Measurements from ENCODE around the gene NOC4L.

GRCh38 chr12:132124766-132125425 lies 19.4 kb upstream of the NOC4L start:
- no peak for TF ChIP-seq CEBPB (IDR thresholded peaks at IDR 0.05; ENCODE audit: low read depth, low read length)
- TF ChIP-seq, protein P1, sequence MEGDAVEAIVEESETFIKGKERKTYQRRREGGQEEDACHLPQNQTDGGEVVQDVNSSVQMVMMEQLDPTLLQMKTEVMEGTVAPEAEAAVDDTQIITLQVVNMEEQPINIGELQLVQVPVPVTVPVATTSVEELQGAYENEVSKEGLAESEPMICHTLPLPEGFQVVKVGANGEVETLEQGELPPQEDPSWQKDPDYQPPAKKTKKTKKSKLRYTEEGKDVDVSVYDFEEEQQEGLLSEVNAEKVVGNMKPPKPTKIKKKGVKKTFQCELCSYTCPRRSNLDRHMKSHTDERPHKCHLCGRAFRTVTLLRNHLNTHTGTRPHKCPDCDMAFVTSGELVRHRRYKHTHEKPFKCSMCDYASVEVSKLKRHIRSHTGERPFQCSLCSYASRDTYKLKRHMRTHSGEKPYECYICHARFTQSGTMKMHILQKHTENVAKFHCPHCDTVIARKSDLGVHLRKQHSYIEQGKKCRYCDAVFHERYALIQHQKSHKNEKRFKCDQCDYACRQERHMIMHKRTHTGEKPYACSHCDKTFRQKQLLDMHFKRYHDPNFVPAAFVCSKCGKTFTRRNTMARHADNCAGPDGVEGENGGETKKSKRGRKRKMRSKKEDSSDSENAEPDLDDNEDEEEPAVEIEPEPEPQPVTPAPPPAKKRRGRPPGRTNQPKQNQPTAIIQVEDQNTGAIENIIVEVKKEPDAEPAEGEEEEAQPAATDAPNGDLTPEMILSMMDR (conservative IDR thresholded peaks at IDR 0.05; ENCODE audit: low read depth, low read length), result no peak
- no peak for TF ChIP-seq POLR2A (IDR thresholded peaks at IDR 0.05; ENCODE audit: low read depth, low read length)
